Measurements from ENCODE around the gene PTPN14.

The PTPN14 gene

GRCh38 chr1:214429951-214430770 lies 121.2 kb downstream of the PTPN14 start:
- CTCF ChIA-PET: no interaction called here

GRCh38 chr1:214427871-214428277 lies 123.5 kb downstream of the PTPN14 start:
- POLR2A ChIA-PET: no interaction called here
- no peak for TF ChIP-seq CTCF (IDR thresholded peaks at IDR 0.05; ENCODE audit: control extremely low read depth, extremely low read depth, low read depth, missing control alignments)
- CTCF ChIA-PET: no interaction called here
- peak; percentile 44 for DNase-seq (ENCODE audit: extremely low spot score)

More at GRCh38 chr1:214429951-214430770, 121.2 kb downstream of the PTPN14 start:
- DNase-seq (ENCODE audit: extremely low spot score): no peak
- POLR2A ChIA-PET: no interaction called here
- TF ChIP-seq CTCF (IDR thresholded peaks at IDR 0.05; ENCODE audit: control extremely low read depth, extremely low read depth, low read depth, missing control alignments): no peak

GRCh38 chr1:214426426-214426812 lies 125.0 kb downstream of the PTPN14 start:
- no peak for TF ChIP-seq CTCF (IDR thresholded peaks at IDR 0.05; ENCODE audit: control extremely low read depth, extremely low read depth, low read depth, missing control alignments)
- ChIA-PET POLR2A (no interaction called here), CTCF (no interaction called here)
- DNase-seq (ENCODE audit: extremely low spot score): no peak

GRCh38 chr1:214425716-214426425 lies 125.5 kb downstream of the PTPN14 start:
- DNase-seq (ENCODE audit: extremely low spot score): no peak
- no peak for TF ChIP-seq CTCF (IDR thresholded peaks at IDR 0.05; ENCODE audit: control extremely low read depth, extremely low read depth, low read depth, missing control alignments)
- ChIA-PET CTCF (no interaction called here), POLR2A (no interaction called here)

GRCh38 chr1:214425101-214425500 lies 126.3 kb downstream of the PTPN14 start:
- DNase-seq (ENCODE audit: extremely low spot score): no peak
- TF ChIP-seq CTCF (IDR thresholded peaks at IDR 0.05; ENCODE audit: control extremely low read depth, extremely low read depth, low read depth, missing control alignments): no peak
- POLR2A ChIA-PET: no interaction called here

GRCh38 chr1:214423045-214423444 lies 128.4 kb downstream of the PTPN14 start:
- TF ChIP-seq CTCF (IDR thresholded peaks at IDR 0.05; ENCODE audit: control extremely low read depth, extremely low read depth, low read depth, missing control alignments): no peak
- no peak for DNase-seq (ENCODE audit: extremely low spot score)
- POLR2A ChIA-PET: no interaction called here
- CTCF ChIA-PET: interaction anchor here (1.3 kb wide), 1 partner anchor 9 kb away, joined by 3 read pairs; no protein-coding TSS in a partner anchor

More at GRCh38 chr1:214425101-214425500, 126.3 kb downstream of the PTPN14 start:
- CTCF ChIA-PET: no interaction called here
